Measurements from ENCODE around the gene BPIFB2.

BPIFB2 gene

GRCh38 chr20:33004141-33004751, 3.3 kb upstream of the BPIFB2 start, which contains the start of gene SUN5:
Gene SUN5 (minus strand): TSS chr20:33004433. CDS start chr20:33004340, 93 bp downstream.
- 96% methylated on average over 6 of the region's 6 CpGs for WGBS
- no peaks in the 10 kb centered on the region for H3K36me3 ChIP-seq (ENCODE audit: insufficient read depth, low read length)
- H3K9ac ChIP-seq (ENCODE audit: low read depth, low read length): no peak within 1 kb of the TSS
- H3K27me3 ChIP-seq (ENCODE audit: insufficient read depth, low read length): no peaks in the 10 kb centered on the region
- peaks cover 4% of the 10 kb centered on the region; the same call in 1 of the 2 replicates for H3K9me3 ChIP-seq (ENCODE audit: insufficient read depth, low read depth, low read length)
- no peak within 1 kb of the TSS for H3K27ac ChIP-seq (ENCODE audit: low read depth, low read length)
- no peaks in the 10 kb centered on the region for H3K4me1 ChIP-seq (ENCODE audit: insufficient read depth, low read length)
- no peak within 1 kb of the TSS for H3K4me3 ChIP-seq (ENCODE audit: low read length)

GRCh38 chr20:33005132-33005566, 2.4 kb upstream of the BPIFB2 start:
- Histone ChIP-seq H3K27me3 (ENCODE audit: insufficient read depth, low read length) (no peaks in the 10 kb centered on the region), H3K4me1 (ENCODE audit: insufficient read depth, low read length) (no peaks in the 10 kb centered on the region), H3K36me3 (ENCODE audit: insufficient read depth, low read length) (no peaks in the 10 kb centered on the region), H3K27ac (ENCODE audit: low read depth, low read length) (no peak overlapping the region), H3K4me3 (ENCODE audit: low read length) (no peak overlapping the region), H3K9me3 (ENCODE audit: insufficient read depth, low read depth, low read length) (peaks cover 4% of the 10 kb centered on the region; the same call in 1 of the 2 replicates), H3K9ac (ENCODE audit: low read depth, low read length) (no peak overlapping the region)
- WGBS: 50% methylated on average over 4 of the region's 4 CpGs

- no peak overlapping the region for H3K27ac ChIP-seq (ENCODE audit: low read depth, low read length)
- H3K36me3 ChIP-seq (ENCODE audit: insufficient read depth, low read length): no peaks in the 10 kb centered on the region
- no peak overlapping the region for H3K9ac ChIP-seq (ENCODE audit: low read depth, low read length)
- H3K9me3 ChIP-seq (ENCODE audit: insufficient read depth, low read depth, low read length): peaks cover 4% of the 10 kb centered on the region; the same call in 1 of the 2 replicates
- H3K4me1 ChIP-seq (ENCODE audit: insufficient read depth, low read length): no peaks in the 10 kb centered on the region
- H3K4me3 ChIP-seq (ENCODE audit: low read length): no peak overlapping the region
- H3K27me3 ChIP-seq (ENCODE audit: insufficient read depth, low read length): no peaks in the 10 kb centered on the region
- 88% methylated on average over 8 of the region's 8 CpGs for WGBS
Measured at GRCh38 chr20:33005908-33006775, 1.4 kb upstream of the BPIFB2 start.

- no peaks in the 10 kb centered on the region for H3K27me3 ChIP-seq (ENCODE audit: insufficient read depth, low read length)
- no peaks in the 10 kb centered on the region for H3K36me3 ChIP-seq (ENCODE audit: insufficient read depth, low read length)
- 90% methylated on average over 8 of the region's 8 CpGs for WGBS
- H3K27ac ChIP-seq (ENCODE audit: low read depth, low read length): no peak overlapping the region
- H3K9me3 ChIP-seq (ENCODE audit: insufficient read depth, low read depth, low read length): peaks cover 4% of the 10 kb centered on the region; the same call in 1 of the 2 replicates
- no peak overlapping the region for H3K9ac ChIP-seq (ENCODE audit: low read depth, low read length)
- no peak overlapping the region for H3K4me3 ChIP-seq (ENCODE audit: low read length)
- no peaks in the 10 kb centered on the region for H3K4me1 ChIP-seq (ENCODE audit: insufficient read depth, low read length)
Measured at GRCh38 chr20:33006776-33007375, 628 bp upstream of the BPIFB2 start.

- Histone ChIP-seq H3K9ac (ENCODE audit: low read depth, low read length) (no peak overlapping the region), H3K27me3 (ENCODE audit: insufficient read depth, low read length) (no peaks in the 10 kb centered on the region), H3K4me3 (ENCODE audit: low read length) (no peak overlapping the region)
Measured at GRCh38 chr20:33008336-33009213, 1.1 kb downstream of the BPIFB2 start.

GRCh38 chr20:33009214-33010132, 2.0 kb downstream of the BPIFB2 start:
- Histone ChIP-seq H3K36me3 (ENCODE audit: insufficient read depth, low read length) (no peaks in the 10 kb centered on the region), H3K9me3 (ENCODE audit: insufficient read depth, low read depth, low read length) (peaks cover 4% of the 10 kb centered on the region; the same call in 1 of the 2 replicates), H3K4me3 (ENCODE audit: low read length) (no peak overlapping the region), H3K9ac (ENCODE audit: low read depth, low read length) (no peak overlapping the region), H3K27ac (ENCODE audit: low read depth, low read length) (no peak overlapping the region), H3K4me1 (ENCODE audit: insufficient read depth, low read length) (no peaks in the 10 kb centered on the region), H3K27me3 (ENCODE audit: insufficient read depth, low read length) (no peaks in the 10 kb centered on the region)
- WGBS: 86% methylated on average over 19 of the region's 19 CpGs

More at GRCh38 chr20:33008336-33009213, 1.1 kb downstream of the BPIFB2 start:
- 93% methylated on average over 23 of the region's 23 CpGs for WGBS
- Histone ChIP-seq H3K4me1 (ENCODE audit: insufficient read depth, low read length) (no peaks in the 10 kb centered on the region), H3K36me3 (ENCODE audit: insufficient read depth, low read length) (no peaks in the 10 kb centered on the region), H3K27ac (ENCODE audit: low read depth, low read length) (no peak overlapping the region), H3K9me3 (ENCODE audit: insufficient read depth, low read depth, low read length) (peaks cover 4% of the 10 kb centered on the region; the same call in 1 of the 2 replicates)

GRCh38 chr20:33010133-33010504, 2.6 kb downstream of the BPIFB2 start:
- Histone ChIP-seq H3K4me3 (ENCODE audit: low read length) (no peak overlapping the region), H3K9ac (ENCODE audit: low read depth, low read length) (no peak overlapping the region), H3K27ac (ENCODE audit: low read depth, low read length) (no peak overlapping the region), H3K9me3 (ENCODE audit: insufficient read depth, low read depth, low read length) (peaks cover 3% of the 10 kb centered on the region; the same call in 1 of the 2 replicates), H3K27me3 (ENCODE audit: insufficient read depth, low read length) (no peaks in the 10 kb centered on the region), H3K4me1 (ENCODE audit: insufficient read depth, low read length) (no peaks in the 10 kb centered on the region), H3K36me3 (ENCODE audit: insufficient read depth, low read length) (no peaks in the 10 kb centered on the region)
- WGBS: 84% methylated on average over 5 of the region's 5 CpGs

- no peak overlapping the region for H3K9ac ChIP-seq (ENCODE audit: low read depth, low read length)
- 88% methylated on average over 8 of the region's 8 CpGs for WGBS
- no peaks in the 10 kb centered on the region for H3K36me3 ChIP-seq (ENCODE audit: insufficient read depth, low read length)
- no peak overlapping the region for H3K4me3 ChIP-seq (ENCODE audit: low read length)
- no peak overlapping the region for H3K27ac ChIP-seq (ENCODE audit: low read depth, low read length)
- no peaks in the 10 kb centered on the region for H3K9me3 ChIP-seq (ENCODE audit: insufficient read depth, low read depth, low read length)
- H3K27me3 ChIP-seq (ENCODE audit: insufficient read depth, low read length): no peaks in the 10 kb centered on the region
- no peaks in the 10 kb centered on the region for H3K4me1 ChIP-seq (ENCODE audit: insufficient read depth, low read length)
Measured at GRCh38 chr20:33010674-33011449, 3.4 kb downstream of the BPIFB2 start.

GRCh38 chr20:33012327-33013189, 5.1 kb downstream of the BPIFB2 start:
- Histone ChIP-seq H3K36me3 (ENCODE audit: insufficient read depth, low read length) (no peaks in the 10 kb centered on the region), H3K9ac (ENCODE audit: low read depth, low read length) (no peak overlapping the region), H3K4me3 (ENCODE audit: low read length) (no peak overlapping the region), H3K4me1 (ENCODE audit: insufficient read depth, low read length) (no peaks in the 10 kb centered on the region), H3K27ac (ENCODE audit: low read depth, low read length) (no peak overlapping the region), H3K27me3 (ENCODE audit: insufficient read depth, low read length) (no peaks in the 10 kb centered on the region), H3K9me3 (ENCODE audit: insufficient read depth, low read depth, low read length) (no peaks in the 10 kb centered on the region)
- 90% methylated on average over 15 of the region's 15 CpGs for WGBS

Measured in HUES64 (cell line).